GM13976 (cell line): ENCODE results near the gene CAMSAP1.

Experiments
- DNase-seq: peaks from one replicate; pipeline ENCODE4 v3.0.0; 2012; ENCODE audit warnings: low spot score
- in situ Hi-C: fragments of 300-500 bp; cut with MboI; formaldehyde crosslinking; loops from one replicate; pipeline ENCODE4 v1.12.0; 2022; ENCODE audit warnings: low sequenced_read_pairs, mixed read lengths, inconsistent platforms; ENCODE audit not compliant: unreplicated experiment
- TF ChIP-seq, protein P1 (sequence below): IDR thresholded peaks from 2 replicates; pipeline ENCODE4 v1.5.1; 2012; ENCODE audit warnings: borderline replicate concordance, mild to moderate bottlenecking; ENCODE audit not compliant: insufficient read depth; ENCODE audit errors: extremely low read depth, missing control alignments, control extremely low read depth

CAMSAP1 gene

DNA sequence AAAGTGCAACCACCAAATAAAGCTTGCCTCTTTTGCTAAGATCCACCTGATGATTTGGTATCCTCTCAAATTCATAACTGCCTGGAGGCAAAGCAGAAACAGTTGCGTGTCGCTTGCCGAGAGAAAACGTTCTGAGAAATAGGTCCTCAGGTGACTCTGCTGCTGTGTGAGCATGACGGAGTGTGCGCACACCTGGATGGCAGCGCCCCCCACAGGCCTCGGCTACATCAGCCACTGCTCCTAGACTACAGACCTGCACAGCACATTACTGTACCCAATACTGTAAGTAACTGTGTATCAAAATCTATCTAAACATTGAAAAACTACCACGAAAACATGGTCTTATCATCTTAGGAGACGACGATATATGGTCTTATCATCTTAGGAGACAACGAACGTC is 87.4 kb downstream of the CAMSAP1 start:
- in situ Hi-C loops, result no loop called here
- TF ChIP-seq, protein P1, sequence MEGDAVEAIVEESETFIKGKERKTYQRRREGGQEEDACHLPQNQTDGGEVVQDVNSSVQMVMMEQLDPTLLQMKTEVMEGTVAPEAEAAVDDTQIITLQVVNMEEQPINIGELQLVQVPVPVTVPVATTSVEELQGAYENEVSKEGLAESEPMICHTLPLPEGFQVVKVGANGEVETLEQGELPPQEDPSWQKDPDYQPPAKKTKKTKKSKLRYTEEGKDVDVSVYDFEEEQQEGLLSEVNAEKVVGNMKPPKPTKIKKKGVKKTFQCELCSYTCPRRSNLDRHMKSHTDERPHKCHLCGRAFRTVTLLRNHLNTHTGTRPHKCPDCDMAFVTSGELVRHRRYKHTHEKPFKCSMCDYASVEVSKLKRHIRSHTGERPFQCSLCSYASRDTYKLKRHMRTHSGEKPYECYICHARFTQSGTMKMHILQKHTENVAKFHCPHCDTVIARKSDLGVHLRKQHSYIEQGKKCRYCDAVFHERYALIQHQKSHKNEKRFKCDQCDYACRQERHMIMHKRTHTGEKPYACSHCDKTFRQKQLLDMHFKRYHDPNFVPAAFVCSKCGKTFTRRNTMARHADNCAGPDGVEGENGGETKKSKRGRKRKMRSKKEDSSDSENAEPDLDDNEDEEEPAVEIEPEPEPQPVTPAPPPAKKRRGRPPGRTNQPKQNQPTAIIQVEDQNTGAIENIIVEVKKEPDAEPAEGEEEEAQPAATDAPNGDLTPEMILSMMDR, result no peak
- no peak for DNase-seq

GRCh38 chr9:135818718-135819475 is 88.4 kb downstream of the CAMSAP1 start:
- in situ Hi-C loops, result no loop called here
- TF ChIP-seq, protein P1, result no peak
- no peak for DNase-seq

GRCh38 chr9:135817951-135818717 is 89.2 kb downstream of the CAMSAP1 start:
- in situ Hi-C loops, result no loop called here
- TF ChIP-seq, protein P1, result no peak
- no peak for DNase-seq

GRCh38 chr9:135816651-135816970 is 90.7 kb downstream of the CAMSAP1 start:
- TF ChIP-seq, protein P1, result no peak
- no peak for DNase-seq
- in situ Hi-C loops, result no loop called here

GRCh38 chr9:135815830-135816650 is 91.3 kb downstream of the CAMSAP1 start:
- in situ Hi-C loops, result no loop called here
- DNase-seq, result no peak
- TF ChIP-seq, protein P1, result no peak

DNA sequence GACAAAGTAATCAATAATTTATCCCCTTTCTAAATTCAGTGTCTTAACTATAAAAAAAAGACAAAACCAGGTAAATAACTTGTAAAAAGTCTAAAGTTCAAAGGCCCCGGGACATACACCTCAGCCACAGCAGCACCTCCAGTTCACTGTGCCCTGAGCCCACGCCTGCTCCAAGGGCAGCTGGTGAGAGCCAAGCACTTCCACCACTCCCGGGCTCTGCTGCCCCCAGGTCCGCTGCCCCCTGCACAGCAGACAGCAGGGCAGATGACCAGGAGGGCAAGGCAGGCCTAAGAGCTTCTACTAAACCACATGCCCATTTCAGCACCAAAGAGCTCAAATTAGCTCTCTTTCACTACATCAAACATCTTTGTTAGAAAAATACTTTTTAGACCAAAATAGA is 91.9 kb downstream of the CAMSAP1 start:
- no peak for DNase-seq
- in situ Hi-C loops, result no loop called here
- TF ChIP-seq, protein P1, result no peak
